Subcutaneous adipose tissue (tissue), 4 donors: ENCODE measurements around the gene RPN2. TPM values are rescaled to one million over a fixed set of nuclear protein-coding genes. Genes with fewer than 3 reads are reported as not detected.

Experiments
- total RNA-seq, 4 donors: library from RNA; depleted of rRNA; stranded (reverse); fragments of >200 nt; gene quantifications; one replicate each; pipeline ENCODE4 v1.1.0, GENCODE V29; 2016
- TF ChIP-seq, protein P1 (sequence below): fragments of 450-650 bp; IDR thresholded peaks from one replicate; pipeline ENCODE4 v1.5.1; 2016; ENCODE audit warnings: low read depth, mild to moderate bottlenecking, control low read depth, antibody characterized with exemption, moderate library complexity

The RPN2 gene
- total RNA-seq, result 100 to 1,000 TPM in 2 of 4 donors, 10 to 100 TPM in 2; 65.6 to 130 (median 109) TPM

DNA sequence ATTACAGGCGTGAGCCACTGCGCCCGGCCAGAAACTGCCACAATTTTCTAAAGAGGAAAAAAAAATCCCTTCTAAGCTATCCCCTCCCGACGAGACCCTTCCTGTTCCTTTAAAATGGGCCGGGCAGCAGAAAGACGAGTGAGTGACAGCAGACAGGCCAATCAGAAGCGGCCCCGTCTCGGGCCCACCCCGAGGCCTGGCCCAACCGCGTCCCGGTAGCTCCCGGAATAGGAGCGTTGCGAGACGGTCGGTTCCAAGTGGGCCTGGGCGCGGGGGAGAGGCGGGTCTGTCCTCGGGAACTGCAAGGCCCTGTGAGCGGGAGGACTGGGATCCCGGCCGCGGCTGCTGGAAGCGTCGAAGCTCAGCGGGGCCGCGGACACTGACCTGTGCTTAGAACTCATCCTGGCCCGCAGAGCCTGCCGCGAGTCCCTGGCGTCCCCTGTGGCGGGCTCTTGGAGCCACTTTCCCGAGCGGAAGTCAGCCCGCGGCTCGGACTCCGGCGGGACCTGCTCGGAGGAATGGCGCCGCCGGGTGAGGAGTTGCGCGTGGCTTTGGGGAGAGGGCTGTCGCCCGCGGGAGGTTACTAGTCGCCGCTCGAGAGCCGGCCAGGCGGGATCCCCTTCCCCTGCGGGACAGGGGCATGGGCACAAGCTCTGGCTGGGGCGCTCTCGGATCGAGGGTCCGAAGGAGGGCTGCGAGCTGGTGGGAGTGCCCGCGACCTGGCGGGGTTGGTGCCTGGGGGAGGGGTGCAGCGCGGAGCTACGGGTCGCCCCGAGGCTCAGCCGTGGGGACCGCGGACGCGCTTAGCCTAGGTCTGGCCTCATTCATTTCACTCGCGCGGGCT, at the start of gene RPN2, which contains the start of gene MROH8:
RPN2 (plus strand) TSS at position 492 of the 844 bp plus-strand sequence; CDS start at position 519, 27 bp downstream.
MROH8 (minus strand) TSS at position 710 of the 844 bp plus-strand sequence.
- TF ChIP-seq, protein P1, sequence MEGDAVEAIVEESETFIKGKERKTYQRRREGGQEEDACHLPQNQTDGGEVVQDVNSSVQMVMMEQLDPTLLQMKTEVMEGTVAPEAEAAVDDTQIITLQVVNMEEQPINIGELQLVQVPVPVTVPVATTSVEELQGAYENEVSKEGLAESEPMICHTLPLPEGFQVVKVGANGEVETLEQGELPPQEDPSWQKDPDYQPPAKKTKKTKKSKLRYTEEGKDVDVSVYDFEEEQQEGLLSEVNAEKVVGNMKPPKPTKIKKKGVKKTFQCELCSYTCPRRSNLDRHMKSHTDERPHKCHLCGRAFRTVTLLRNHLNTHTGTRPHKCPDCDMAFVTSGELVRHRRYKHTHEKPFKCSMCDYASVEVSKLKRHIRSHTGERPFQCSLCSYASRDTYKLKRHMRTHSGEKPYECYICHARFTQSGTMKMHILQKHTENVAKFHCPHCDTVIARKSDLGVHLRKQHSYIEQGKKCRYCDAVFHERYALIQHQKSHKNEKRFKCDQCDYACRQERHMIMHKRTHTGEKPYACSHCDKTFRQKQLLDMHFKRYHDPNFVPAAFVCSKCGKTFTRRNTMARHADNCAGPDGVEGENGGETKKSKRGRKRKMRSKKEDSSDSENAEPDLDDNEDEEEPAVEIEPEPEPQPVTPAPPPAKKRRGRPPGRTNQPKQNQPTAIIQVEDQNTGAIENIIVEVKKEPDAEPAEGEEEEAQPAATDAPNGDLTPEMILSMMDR, result no peak

DNA sequence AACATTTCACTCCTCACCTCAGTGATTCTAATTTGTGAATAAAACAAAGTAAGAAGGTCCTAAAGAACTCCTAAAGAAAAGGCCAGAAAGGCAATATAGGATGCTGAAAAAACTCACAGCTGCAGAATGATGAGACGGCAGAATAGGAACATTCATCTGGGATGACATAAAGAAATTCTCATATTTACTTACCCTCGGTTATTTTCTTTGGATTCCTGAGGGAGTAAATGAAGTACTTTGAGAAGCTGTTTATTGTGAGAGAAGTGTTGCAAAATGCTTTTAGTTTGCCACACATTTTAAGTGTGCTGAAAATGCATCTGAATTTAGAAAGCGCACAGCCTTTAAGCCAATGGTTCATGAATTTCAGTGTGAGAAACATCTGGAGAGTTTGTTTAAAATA, 47.6 kb upstream of the RPN2 start:
- TF ChIP-seq, protein P1, result no peak

DNA sequence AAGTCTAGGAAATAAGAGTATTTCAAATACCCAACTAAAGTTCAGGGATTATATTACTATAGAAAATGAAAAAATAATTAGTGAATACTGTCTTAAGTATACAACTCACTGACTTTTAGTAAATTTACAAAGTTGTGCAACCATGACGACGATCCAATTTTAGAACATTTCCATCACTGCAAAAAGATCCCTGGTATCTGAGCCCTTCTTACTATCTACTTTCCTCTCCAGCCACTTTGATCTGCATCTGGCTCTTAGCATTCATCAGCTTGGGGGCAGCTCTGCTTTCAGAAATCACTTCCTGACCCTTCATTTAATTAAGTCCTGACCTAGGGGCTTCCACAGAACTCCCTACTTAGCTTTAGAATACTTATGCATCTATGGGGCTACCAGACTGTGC, 45.2 kb upstream of the RPN2 start:
- TF ChIP-seq, protein P1, result no peak

DNA sequence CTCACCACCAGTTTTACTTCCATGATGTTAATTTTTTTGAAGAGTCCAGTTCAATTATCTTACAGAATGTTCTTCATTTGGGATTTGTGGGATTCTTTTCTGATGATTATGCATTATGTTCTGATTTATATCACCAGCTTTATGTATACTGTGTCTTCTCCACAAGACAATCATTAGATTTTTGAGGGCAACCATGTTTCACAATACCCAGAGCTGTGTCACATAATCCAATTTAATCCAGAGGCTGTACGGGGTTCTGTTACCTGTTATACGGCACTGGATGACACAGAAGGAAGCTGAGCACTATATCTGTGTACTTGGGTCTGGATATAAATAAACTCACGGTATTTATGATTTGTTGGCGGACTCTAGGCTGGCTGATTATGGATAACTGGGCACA, 41.6 kb upstream of the RPN2 start:
- TF ChIP-seq, protein P1, result no peak

DNA sequence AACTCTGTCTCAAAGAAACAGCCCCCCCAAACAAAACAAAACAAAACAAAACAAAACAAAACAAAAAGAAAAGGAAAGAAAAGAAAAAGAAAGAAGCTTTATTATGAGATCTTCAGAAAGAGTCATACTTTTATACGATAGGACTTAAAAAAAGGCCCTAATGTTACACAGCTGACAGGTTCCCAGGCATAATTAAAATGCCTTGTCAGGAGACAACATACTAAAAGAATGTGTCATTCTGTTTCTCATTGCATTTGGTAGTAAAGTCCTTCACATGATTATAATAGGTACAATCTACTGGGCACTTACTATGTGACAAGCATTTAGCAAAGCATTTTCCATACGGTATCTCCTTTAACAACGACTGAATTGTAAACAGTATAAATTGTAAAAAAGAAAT, 36.4 kb upstream of the RPN2 start:
- TF ChIP-seq, protein P1, result no peak

DNA sequence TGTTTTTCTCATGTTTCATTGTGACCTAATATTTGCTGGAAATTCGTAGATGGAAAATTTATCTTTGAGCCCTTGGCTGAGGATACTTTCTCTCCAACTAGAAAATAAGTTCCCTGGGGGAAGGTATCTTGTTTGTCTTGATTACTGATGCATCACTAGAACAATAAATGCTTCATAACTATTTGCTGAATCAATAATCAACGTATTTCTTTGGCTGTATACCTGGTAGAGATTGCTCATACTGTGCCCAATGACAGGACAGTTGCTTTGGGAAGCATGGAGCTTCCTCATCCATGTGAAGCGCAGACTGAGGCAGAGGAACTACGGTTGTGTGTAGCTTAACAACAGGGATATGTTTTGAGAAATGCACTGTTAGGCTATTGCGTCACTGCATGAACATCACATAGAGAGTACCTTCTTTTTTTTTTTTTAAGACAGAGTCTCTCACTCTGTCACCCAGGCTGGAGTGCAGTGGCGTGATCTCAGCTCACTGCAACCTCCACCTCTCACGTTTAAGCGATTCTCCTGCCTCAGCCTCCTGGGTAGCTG, 34.2 kb upstream of the RPN2 start:
- TF ChIP-seq, protein P1, result no peak

DNA sequence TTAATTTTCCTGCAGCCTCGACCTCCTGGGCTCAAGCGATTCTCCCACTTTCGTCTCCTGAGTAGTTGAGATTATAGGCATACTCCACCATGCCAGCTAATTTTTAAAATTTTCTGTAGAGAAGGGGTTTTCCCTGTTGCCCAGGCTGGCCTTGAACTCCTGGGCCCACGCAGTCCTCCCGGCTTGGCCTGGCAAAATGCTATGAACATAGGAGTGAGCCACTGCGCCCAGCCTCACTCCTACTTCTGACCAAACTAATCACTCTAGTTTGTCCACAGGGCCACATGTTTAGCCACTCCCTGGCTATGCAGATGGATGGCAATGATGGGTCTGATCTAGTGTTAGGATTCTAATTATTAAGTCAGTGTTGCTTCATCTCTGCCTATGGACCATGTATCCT, 31.9 kb upstream of the RPN2 start:
- TF ChIP-seq, protein P1, result no peak
